Stimulated activated CD8-positive, alpha-beta memory T cell treated with anti-CD3 and anti-CD28 coated beads, Interleukin-15, amount 100 ng/mL, for 4 hours (primary cell): Measurements from ENCODE around the gene SENP8.

Experiments used
- DNase-seq, 2 donors: peaks; one replicate each; pipeline ENCODE4 v3.0.0-alpha.2; 2020; ENCODE audit warnings: low read depth in 2 of 2

Gene SENP8

DNA sequence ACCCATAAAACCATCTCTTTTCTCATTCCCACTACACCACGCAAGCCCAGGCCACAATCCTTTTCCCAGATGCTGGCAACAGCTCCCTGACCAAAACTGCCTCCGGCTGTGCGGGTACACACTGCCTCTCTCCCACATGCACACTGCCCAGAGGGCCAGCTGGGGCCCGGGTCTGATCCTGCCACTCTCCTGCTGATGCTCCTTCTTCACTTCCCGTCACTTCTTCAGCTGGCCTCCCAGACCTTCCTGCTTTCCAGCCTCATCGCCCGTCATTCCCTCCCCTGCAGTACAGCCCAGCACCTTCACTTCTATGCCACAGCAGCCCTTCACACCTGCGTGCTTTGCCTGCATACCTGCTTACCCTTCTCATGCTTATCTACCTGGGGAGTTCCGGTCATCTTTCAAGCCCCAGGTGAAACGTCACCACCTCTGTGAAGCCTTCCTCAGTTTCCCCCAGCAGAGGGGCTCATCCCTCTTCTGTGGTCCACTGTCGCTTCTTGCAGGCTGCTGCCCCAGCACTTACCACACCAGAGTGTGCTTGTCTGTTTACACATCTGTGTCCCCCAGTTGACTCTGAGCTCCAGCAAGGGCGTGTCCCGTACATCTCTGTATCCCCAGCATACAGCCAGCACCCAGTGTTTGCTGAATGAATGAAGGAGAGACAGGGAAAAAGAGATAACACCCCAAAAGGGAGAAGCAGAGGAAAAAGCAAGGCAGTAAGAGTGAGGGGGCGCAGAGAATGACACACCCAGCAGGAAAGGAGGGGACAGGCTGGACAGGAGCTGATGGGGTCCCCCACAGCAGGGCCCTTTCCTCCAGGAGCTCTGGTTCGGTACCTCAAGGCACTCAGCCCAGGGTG, 57.2 kb downstream of the SENP8 start:
- no peak for DNase-seq

DNA sequence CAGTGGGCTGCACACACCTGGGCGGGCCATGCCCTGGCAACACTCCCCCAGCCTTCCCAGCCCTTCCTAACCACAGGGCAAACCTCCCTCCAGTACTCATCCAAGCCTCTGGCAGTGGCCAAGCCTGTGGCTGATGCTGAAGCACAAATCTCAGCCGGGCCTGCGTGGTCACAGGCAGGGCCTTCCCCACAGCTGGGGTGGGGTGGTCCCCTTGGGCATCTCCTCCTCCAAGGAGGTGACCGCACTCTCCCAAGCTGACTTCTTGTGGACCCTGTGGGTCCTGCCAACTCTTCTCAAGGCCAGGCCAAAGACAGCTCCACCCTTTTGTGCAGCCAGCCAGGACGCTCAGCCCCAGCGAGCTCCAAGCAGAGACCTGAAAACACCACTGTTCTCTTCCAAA, 58.0 kb downstream of the SENP8 start:
- DNase-seq, result no peak

DNA sequence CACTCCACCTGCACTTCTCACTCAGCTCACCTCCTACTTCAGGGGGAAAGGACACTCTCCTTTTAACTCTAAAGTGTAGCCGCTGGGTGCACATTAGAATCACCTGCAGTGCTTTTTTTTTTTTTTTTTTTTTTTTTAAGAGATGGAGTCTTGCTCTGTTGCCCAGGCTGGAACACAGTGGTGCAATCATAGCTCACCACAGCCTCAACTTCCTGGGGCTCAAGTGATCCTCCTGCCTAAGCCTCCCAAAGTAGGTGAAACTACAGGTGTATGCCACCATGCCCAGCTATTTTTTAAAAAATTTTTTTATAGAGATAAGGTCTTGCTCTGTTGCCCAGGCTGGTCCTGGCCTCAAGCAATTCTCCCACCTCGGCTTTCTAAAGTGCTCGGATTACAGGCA, 58.5 kb downstream of the SENP8 start:
- no peak for DNase-seq

DNA sequence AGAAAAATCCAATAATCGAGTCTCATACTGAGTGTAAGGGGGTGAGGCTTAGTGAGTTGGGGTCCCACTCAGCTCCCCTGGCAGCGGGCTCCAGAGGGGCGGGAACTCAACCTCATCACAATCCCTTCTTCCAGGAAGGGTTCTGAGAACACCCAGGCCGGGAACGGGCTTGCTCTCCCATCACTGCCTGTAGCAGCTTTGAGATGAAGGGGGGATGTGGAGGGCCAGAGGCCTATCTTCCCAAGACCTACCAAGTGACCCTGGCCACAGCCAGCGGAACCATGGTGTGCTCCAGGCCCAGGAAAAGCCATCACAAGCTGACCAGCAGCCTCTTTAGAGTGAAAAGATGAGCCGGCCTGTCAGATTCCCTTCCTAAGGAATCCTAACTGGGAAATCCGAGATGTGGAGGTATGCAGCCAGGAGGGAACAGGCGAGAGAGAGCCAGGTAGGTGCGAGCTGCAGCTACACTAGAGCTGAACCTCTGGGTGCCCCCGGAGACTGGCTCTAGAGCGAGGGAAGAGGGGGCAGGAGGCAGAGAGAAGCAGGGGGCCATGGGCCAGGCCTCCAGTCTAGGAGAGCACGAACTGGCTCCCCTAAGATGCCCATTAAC, 60.9 kb downstream of the SENP8 start:
- no peak for DNase-seq

DNA sequence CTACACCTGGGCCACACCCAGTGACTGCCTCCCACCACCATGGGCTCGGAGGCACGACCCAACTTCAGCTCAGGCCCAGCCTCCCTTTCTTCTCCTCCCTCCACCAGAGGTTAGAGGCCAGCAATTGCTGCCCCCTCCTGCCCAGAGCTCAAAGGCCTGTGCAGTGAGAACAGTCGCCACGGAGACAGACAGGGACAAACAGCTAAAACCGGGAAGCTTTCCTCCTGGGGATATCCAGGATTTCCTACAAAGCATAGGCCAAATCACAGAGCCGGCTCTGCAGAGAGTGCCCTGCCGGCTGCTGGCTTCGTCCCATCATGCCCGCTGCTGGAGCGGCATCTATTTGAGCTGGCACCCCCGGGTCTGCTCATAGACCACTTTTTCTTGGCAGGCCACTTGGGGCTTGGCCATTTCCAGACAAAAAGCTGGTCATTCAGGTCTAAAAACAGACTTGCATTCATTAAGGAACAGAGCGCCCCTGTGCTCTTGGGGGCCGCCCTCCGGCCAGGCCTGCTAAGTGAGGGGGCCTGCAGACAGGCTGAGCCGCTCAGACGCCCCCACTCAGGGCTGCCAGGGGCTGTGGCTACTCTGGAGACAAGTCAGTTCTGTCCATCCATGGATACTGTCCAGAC, 61.9 kb downstream of the SENP8 start:
- DNase-seq, result no peak

- DNase-seq, result no peak
Measured at GRCh38 chr15:72180761-72181324, 62.6 kb downstream of the SENP8 start.

DNA sequence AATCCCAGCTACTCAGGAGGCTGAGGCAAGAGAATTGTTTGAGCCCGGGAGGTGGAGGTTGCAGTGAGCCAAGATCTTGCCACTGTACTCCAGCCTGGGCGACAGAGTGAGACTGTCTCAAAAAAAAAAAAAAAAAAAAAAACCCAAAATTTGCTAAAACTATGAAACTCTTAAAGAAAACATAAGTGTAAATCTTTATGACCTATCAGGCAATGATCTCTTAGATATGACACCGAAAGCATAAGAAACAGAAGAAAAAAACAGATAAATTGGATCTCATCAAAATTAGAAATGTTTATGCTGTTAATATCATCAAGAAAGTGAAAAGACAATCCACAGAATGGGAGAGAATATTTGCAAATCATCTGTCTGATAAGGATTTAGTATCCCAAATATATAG, 64.0 kb downstream of the SENP8 start:
- DNase-seq, result no peak

GRCh38 chr15:72182673-72183072, 64.5 kb downstream of the SENP8 start:
- no peak for DNase-seq

DNA sequence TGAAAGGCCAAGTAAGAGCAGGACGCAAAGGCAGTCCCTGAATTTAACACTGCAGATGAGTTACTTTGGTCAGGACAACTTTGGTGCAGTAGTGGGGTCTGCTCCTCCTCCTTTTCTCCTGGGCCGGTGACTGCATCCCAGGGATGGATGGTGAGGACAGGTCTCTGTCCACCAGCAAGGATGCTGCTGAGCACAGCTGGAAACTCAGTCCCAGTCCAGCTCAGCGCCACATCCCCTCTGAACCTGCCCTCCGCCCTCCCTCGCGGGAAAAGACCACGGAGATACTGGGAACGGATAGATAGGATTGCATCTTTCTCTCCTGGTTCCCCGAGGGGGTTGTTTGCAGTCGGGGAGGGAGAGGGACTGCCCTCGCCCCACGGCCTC, 65.6 kb downstream of the SENP8 start:
- DNase-seq, result no peak

DNA sequence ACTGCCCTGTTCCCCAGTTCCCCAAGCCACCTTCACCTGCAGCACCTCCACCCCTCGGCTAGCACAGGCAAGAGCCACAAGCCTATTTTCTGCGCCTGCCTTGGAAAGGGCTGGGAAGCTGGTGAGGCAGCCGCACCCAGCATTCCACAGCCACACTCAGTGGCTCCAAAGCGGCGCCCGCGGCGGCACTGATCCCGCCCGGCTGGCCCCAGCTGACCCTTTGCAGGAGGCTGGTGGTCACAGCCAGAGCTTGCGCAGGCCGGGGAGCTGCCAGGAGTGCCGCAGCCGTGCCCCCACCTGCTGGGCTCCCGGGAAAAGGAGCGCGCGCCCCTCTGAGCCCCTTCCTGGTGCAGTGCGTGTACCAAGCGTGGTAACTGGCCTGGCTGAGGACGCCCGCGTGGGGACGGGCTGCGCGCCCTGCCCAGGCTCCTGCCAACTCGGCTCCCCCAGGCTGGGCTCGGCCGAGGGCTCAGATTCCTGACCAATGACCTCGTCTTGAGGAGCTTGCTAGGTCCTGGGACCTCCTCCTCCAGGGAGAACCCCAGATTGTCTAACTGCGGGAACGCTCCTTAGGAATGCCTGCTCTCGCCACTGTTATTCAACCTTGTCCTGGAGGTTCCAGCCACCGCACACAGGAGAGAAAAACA, 66.1 kb downstream of the SENP8 start:
- no peak for DNase-seq

DNA sequence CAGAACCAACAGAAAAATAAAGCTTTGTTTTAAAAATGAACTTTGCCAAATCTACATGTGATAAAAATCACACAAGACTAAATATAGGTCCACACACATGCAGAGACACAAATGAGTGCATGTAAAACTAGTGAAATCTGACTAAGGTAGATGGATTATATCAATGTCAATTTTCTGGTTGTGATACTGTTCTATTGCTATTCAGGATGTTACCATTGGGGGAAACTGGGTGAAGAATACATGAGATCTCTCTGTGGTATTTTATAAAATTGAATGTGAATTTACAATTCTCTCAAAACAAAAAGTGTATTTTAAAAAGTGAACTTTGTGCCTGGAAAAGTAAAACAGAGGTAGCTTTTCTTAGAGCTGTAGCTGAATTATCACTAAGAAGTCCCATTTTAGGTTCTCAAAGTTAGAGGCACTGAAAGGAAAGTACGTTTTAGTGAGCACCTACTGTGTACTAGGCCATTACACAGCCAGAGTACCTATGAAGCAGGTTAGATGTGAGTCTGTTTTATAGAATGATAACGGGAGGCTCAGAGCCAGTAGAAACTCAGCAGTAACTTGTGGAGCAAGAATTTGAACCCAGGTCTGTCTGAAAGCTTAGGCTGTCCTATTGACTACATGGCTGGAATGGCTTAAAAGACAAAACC, 71.2 kb downstream of the SENP8 start:
- no peak for DNase-seq

DNA sequence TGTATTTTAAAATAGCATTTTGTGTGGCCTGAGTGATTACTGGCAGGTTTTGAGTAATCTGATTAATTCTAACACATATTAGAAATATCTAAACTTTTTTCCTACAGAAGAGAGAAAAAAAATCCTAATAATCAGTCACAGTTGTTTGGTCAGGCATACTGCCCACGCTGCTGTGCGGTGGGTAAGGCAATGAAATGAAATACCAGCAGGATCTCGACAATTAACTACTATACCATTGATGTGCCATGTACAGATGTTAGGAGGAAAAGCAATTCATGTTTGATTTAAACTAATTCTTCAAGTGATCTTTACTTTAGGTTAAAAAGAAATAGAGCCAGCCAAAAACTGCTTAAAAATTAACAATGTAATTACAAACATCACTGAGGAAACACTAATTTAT, 74.2 kb downstream of the SENP8 start:
- DNase-seq, result no peak
